Brain microvascular endothelial cell (primary cell): ENCODE data around the gene SEC61A1.

Source experiments
- DNase-seq: peaks from one replicate; pipeline ENCODE4 v3.0.0-alpha.2; 2020
- H3K27ac ChIP-seq: fragments of 250-450 bp; sonication (Bioruptor Pico); 2 replicates; pipeline ENCODE4 v1.5.1; 2020; ENCODE audit warnings: mild to moderate bottlenecking, moderate library complexity
- H3K27me3 ChIP-seq: fragments of 250-450 bp; sonication (Bioruptor Pico); replicated peaks from 2 replicates; pipeline ENCODE4 v1.5.1; 2020; ENCODE audit warnings: mild to moderate bottlenecking
- H3K36me3 ChIP-seq: fragments of 250-450 bp; sonication (Bioruptor Pico); replicated peaks from 2 replicates; pipeline ENCODE4 v1.5.1; 2020; ENCODE audit warnings: mild to moderate bottlenecking
- H3K4me3 ChIP-seq: 2 replicates; pipeline ENCODE4 v1.5.1; 2011; ENCODE audit warnings: low read depth, mild to moderate bottlenecking, control low read depth, low read length, moderate library complexity
- CTCF ChIP-seq: IDR thresholded peaks from 2 replicates; pipeline ENCODE4 v1.5.1; 2011; ENCODE audit warnings: low read depth, mild to moderate bottlenecking, moderate library complexity, low read length, control low read depth, inconsistent platforms; ENCODE audit errors: missing control alignments
- in situ Hi-C: cut with HindIII; loops from 2 replicates; pipeline ENCODE4 v1.10.0; 2017; ENCODE audit warnings: low sequenced_read_pairs, low pct_ligation_motif_present

SEC61A1 gene

DNA sequence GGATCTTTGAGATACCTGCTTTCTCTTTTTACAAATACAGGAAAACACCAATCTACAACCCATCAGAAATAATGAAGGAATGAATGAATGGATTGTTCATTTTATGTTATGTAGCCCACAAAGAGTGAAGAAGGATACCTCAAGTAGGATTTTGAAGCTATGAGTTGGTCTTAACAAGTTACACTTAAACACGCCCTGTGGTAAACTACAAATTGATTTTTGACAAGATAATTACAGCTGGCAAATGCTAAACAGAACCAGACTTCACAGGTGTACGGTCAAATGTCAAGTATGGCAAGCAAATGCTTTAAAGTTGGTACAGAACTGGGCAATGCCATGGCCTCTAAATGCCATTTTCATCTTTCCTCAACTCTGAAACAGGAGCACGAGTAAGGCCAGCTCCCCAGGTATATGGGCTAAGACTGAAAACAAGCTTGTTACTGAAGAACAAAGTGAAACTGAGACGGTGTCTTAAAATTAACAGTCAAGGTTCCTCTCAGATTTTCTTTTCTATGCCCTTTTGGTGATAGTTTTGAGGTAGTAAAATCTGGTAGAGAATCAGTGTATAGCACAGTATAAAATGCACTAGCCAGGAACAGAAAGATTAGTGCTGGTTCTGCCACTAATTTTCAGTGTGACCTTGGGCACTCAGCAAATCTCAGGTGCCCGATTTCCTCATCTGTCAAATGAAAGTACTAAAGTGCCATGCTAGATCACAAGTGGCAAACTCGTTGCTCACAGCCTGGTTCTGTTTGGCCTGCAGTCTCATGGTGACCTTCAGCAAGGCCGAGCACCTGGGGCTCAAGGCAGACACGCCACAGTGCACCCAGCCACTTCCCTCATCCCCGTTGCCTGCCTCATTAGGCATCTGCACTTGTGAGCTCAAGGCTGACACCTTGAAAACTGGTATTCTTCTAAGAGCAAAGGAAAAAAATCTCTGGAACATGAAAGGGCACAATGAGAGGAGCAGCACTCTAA is 61.9 kb downstream of the SEC61A1 start:
- no peaks in the 10 kb centered on the region for H3K36me3 ChIP-seq
- no peak overlapping the region for H3K4me3 ChIP-seq
- H3K27ac ChIP-seq, result no peak overlapping the region
- H3K27me3 ChIP-seq, result no peaks in the 10 kb centered on the region
- no peak for DNase-seq
- in situ Hi-C loops, result no loop called here
- TF ChIP-seq CTCF, result no peak
